ENCODE results near the gene PEX5L.
"Not testable (repeated sequence)": the region's sequence is repeated elsewhere in the genome, so short reads cannot be mapped to it uniquely, and the experiment has no call there.

The PEX5L gene

DNA sequence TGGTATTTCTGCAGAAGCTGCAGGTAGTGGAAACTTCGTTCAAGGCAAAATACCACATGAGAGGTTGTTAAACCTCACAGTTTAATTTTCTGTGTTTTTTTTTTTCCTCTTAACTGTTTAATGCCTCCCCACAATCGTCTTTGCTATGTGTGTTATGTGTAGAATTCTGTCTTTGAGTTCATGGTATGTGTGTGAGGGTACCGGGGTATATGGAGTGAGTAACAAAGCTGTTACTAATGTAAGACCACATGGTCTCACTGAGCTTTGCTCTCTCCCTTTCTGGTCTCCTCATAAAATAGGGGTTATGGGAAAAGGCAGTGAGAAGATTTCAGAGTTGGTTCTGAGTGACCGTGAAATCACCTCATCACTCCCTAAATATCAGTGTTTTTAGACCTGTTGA is 240.3 kb downstream of the PEX5L start:
- in situ Hi-C loops (cut with MboI; ENCODE audit: low sequenced_read_pairs), result no loop called here

DNA sequence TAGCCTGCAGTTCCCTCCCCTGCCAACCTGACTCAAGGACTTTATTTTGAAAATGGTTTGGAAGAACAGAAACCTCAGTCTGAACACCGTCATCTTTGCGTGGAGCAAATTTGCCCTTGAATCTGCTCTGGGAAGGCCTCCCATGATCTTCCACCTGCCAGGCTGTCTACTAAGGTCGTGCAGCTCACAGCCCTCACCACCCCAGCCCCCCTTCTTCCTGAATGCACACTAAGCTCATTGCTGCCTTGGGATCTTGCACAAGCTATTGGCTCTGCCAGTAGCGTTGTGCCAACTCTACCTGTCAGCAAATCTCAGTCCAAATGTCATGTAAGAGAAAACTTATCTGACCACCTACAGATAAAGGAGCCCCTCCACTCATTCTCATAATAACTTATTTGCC is 242.4 kb downstream of the PEX5L start:
- in situ Hi-C loops (cut with MboI; ENCODE audit: low sequenced_read_pairs), result no loop called here

DNA sequence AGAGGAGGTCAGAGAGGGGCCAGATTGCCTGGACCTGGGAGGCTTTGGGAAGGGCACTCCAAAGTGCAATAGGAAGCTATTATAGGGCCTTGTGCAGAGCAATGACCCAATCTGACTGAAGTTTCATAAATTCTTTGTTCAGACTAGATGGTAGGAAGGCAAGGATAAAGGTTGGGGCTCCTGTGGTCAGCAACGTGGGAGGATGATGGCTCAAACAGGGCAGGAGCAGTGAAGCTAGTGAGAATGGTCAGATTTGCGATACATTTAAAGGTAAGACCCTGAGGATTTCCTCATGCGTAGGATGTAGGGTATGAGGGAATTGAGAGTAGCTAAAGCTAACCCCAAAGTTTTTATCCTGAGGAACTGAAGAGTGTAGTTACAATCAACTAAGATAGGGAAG is 244.9 kb downstream of the PEX5L start:
- in situ Hi-C loops (cut with MboI; ENCODE audit: low sequenced_read_pairs), result no loop called here

DNA sequence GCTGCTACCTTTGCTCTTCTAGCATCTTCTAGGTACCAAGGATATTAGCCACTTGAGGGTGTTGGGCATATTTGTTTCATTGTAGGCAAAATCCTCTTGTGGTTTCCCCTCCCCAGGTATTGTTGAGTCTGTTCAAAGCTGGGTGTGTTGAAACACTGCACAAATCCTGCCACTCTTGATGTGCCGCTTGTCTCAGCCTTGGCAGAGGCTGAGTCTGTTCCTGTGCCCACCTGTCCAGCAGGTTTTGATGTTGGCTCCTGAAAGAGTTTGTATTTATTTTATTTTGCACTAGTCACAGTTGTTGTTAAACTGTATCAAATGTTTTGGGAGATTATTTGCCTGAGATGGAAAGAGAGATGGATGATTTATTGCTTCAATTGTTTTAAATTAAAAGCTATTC is 247.7 kb downstream of the PEX5L start:
- in situ Hi-C loops (cut with MboI; ENCODE audit: low sequenced_read_pairs), result no loop called here

DNA sequence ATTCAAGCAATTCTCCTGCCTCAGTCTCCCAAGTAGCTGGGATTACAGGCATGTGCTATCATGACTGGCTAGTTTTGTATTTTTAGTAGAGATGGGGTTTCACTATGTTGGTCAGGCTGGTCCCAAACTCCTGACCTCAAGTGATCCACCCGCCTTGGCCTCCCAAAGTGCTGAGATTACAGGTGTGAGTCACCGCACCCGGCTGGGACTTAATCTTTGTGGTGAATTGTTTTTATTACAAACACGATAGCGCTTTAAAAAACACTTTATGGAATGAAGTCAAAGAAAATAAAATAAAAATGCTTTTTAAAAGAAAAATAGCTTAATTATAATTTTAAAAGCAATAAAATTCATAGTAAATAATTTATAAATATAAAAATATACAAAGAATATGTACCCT is 253.9 kb downstream of the PEX5L start:
- in situ Hi-C loops (cut with MboI; ENCODE audit: low sequenced_read_pairs), result not testable (repeated sequence)

DNA sequence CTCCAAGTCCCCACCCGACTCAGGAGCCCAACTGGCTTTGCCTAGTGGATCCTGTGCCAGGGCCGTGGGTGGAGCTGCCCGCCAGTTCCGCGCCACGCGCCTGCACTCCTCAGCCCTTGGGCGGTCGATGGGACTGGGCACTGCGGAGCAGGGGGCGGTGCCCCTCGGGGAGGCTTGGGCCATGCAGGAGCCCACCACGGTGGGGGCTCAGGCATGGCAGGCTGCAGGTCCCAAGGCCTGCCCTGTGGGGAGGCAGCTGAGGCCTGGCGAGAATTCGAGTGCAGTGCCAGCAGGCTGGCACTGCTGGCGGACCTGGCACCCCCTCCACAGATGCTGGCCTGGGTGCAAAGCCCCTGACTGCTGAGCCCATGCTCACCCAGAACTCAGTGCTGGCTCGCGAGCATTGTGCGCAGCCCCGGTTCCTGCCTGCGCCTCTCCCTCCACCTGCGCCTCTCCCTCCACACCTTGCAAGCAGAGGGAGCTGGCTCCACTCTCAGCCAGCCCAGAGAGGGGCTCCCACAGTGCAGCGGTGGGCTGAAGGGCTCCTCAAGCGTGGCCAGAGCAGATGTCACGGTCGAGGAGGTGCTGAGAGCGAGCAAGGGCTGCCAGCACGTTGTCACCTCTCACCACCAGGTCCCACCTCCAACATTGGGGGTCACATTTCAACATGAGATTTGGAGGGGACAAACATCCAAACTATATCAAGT is 261.2 kb downstream of the PEX5L start:
- in situ Hi-C loops (cut with MboI; ENCODE audit: low sequenced_read_pairs), result no loop called here

DNA sequence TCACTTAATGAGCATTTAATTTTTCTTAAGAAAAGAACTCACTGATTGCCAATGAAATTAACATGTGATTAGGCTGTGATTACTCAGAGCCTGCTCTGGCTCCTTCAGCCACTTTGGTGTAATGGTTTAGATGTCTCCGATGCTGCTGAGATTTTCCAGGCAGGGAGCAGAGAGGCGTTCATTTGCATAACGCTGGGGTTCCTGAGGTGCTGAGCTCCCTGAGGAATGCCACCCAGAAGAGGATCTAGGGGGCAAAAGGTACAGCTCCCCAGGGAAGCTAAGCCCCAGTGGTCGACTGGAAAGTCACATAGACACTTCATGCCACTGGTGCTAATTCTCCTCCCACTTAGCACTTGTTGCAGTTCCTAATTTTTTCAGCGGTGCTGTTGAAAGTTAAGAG is 264.4 kb downstream of the PEX5L start:
- in situ Hi-C loops (cut with MboI; ENCODE audit: low sequenced_read_pairs), result no loop called here

DNA sequence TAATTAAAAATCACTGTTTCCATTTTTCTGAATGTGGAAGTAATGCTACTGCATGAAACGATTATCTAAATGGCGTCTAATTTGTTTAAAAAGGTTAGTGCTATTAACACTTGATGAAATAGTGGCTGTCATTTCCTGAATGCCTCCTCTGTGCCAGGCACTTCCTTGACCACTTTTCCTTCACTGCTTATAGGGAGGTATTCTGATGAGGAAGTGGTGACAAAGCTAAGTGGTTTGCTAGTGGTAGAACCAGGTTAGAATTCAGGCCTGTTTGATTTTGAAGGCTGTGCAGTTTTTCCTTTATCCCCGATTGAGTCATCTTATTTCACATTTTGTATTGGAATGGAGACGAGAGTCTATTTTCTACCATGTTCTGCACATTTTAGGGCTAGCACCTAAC is 264.9 kb downstream of the PEX5L start:
- in situ Hi-C loops (cut with MboI; ENCODE audit: low sequenced_read_pairs), result no loop called here

DNA sequence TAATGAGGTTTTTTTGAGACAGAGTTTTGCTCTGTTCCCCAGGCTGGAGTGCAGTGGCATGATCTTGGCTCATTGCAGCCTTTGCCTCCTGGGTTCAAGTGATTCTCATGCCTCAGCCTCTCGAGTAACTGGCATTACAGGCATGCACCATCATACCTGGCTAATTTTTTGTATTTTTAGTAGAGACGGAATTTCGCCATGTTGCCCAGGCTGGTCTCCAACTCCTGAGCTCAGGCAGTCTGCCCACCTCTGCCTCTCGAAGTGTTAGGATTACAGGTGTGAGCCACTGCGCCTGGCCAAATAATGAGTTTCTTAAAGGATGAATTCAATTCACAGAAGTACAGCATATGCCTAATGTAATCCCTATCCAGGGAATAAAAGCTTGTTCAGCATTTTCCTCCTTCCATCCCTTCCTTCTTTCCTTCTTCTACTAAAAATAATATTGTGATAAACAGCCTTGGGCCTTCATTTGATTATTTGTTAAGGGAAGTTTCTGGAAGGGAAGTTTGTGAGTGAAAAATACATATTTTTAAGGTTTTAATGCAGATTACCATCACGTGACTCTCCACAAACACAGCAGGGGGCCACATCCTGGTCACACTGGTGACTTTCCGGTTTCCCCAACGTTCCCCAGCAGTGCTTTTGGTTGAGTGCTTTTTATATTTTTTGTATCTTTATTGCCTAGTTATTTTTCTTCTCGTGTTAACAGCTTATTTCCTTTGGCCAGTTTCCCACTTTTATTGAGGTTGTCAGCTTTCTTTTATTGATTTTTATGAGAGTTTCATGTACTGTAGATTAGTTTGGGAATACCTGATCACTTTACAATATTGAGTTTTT is 267.1 kb downstream of the PEX5L start:
- in situ Hi-C loops (cut with MboI; ENCODE audit: low sequenced_read_pairs), result no loop called here

DNA sequence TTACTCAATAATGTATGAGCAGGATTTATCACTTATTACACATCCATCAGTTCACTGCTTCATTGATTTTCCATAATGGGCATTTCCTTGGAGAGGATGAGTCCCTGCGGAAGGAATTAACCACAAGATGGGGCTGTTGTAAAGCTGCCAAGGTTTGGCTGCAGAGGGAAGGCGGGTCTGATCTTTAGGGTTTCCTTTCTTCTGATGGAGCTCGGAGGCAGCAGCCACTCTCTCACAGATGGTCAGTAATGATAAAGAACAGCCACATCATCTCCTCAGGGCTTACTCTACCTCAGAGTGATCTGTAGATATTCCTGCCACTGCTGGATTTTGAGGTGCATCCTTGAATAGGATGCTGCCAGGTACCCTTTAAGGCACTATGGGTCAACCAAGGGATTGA is 268.7 kb downstream of the PEX5L start:
- in situ Hi-C loops (cut with MboI; ENCODE audit: low sequenced_read_pairs), result no loop called here

DNA sequence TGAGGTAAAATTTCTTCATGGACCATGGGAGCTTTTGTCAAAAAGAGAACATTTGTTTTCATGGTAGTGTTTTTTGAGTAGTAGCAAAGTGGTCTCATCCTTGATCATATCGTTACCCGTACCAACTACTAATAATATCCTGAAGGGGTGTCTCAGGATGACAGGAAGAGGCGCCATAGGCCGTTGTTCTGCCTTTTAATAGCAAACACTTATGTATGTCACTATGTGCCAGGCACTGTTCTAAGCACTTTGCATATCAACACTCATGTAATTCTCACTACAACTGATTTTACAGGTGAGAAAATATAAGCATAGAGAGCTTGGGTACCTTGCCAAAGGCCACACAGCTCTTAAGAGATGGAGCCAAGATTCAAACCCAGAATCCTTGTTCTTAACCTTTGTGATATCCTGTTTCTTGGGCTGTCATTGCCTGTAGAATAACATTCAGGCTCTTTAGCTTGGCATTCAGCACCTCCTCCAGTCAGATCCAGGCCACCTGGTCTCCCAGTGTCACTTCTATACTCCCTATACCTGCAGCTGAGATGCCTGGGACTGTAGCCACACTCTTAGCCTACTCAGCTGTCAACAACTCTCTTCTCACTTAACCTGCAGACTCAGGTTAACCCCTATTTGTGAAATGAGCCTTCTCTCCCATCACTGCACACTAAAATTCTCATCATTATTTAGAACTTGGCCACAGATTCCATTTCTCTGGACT is 270.2 kb downstream of the PEX5L start:
- in situ Hi-C loops (cut with MboI; ENCODE audit: low sequenced_read_pairs), result no loop called here

DNA sequence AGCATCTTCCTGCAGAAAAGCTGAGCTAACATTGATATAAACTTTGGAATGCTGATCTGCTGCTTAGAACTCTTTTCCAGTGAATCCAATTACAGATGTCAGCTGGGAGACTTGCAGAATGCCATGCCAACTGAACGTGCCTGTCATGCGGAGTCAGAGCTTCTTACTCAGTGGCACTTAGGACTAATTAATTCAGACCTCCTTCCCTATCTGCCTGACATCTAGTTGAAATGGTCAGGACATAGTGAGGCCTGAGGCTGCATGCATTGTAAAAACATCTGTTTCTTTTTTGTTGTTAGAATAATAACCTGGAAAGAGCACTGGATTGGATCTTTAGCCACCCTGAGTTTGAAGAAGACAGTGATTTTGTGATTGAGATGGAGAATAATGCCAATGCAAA is 271.3 kb downstream of the PEX5L start:
- in situ Hi-C loops (cut with MboI; ENCODE audit: low sequenced_read_pairs), result no loop called here

DNA sequence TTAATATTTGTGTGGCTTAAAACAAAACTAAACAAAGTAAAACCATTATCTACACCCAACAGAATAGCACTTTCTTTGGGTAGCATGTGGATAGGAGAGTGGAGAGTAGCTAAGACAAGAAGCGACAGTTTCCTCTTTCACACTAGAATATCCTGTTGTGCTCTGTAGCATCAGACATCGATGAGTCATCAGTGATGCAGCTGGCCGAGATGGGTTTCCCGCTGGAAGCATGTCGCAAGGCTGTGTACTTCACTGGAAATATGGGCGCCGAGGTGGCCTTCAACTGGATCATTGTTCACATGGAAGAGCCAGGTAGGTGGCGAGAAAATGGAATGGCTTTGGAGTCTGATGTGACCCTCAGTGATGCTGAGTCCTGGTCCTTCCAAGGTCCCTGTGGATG is 275.8 kb downstream of the PEX5L start:
- in situ Hi-C loops (cut with MboI; ENCODE audit: low sequenced_read_pairs), result no loop called here

DNA sequence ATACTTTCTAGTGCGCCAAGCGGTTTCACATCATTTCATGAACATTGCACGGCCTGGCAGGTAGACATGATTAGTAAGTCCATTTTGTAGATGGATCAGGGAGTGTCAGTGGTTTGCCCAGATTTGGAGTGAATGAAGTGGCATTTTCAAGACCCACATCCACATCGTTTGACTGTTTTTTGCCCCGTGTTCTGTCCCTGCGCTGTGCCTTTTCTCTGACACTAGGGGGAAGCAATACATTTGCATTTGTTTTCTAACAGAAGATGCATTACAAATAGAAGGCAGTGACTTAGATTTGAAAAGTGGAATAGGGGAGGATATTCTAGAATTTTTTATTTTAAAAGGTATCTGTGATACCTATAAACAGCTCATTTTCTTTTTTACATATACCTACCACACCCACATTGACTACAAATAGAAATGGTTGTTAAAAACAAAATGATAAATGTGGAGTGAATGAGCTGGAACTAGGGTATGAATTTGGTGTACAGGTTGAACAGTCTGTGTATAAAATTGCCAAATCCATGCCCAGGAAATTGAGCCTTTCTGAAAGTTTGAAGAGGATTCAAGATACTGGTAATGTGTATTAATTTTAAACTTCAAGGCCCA is 285.9 kb downstream of the PEX5L start:
- in situ Hi-C loops (cut with MboI; ENCODE audit: low sequenced_read_pairs), result no loop called here

DNA sequence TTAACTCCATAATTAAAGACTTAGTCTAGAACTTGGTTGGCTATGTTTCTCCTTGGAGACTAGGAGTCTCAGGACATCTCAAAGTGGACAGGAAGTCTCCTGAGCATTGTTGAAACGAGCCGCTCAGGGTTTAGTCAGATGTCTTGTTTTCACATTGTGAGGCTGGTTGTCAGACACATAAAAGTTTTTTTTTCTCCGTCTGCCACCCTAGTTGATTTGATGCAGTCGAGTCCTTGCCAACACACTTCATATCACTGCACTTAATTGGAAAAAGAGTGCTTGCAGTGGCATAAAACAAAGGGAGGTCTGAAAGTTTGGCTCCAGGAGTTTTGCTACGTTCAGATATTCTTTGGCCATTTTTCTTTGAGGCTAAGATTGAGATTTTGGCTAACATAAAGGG is 291.0 kb downstream of the PEX5L start:
- in situ Hi-C loops (cut with MboI; ENCODE audit: low sequenced_read_pairs), result no loop called here

DNA sequence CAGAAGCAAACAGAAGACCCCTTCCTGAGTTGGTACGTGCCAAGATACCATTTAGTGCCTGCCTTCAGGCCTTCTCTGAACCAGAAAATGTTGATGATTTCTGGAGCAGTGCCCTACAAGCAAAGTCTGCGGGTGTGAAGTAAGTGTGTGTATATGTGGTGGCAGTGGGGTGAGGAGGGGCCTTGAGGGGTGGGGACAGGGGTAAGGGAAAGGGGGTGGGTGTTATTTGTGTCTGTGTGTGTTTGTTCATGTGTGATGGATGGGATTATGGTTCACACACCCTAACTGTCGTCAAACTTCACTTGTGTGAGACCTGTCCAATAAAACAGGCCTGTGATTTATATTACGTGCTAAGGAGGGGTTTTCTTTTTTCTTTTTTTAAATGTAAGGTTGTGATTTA is 291.7 kb downstream of the PEX5L start:
- in situ Hi-C loops (cut with MboI; ENCODE audit: low sequenced_read_pairs), result no loop called here
